B cell (primary cell): ENCODE measurements around the gene ITPR3. TPM values are rescaled to one million over a fixed set of nuclear protein-coding genes. Genes with fewer than 3 reads are reported as not detected.

ENCODE experiments used
- ATAC-seq: fragments of 200-7000 bp; cut with Tn5 transposase; one replicate; pipeline ENCODE4 v1.10.0; 2021; ENCODE audit warnings: low read depth, mild to moderate bottlenecking, moderate number of reproducible peaks, moderate library complexity
- CTCF ChIA-PET: fragments of 350-600 bp; sonication (Branson Sonifier 250); formaldehyde crosslinking; loops from one replicate; lab custom pipeline; 2021; ENCODE audit warnings: antibody characterized with exemption, inconsistent platforms; lab: Charles Lee
- POLR2A ChIA-PET: fragments of 350-600 bp; sonication (Branson Sonifier 250); formaldehyde crosslinking; loops from one replicate; lab custom pipeline; 2021; ENCODE audit warnings: antibody characterized with exemption; lab: Charles Lee
- DNase-seq: peaks from one replicate; pipeline ENCODE4 v3.0.0; 2013
- H2AFZ ChIP-seq: 2 replicates; pipeline ENCODE4 v1.6.1; 2012; ENCODE audit warnings: mild to moderate bottlenecking, low read depth, low read length; ENCODE audit not compliant: insufficient read depth, poor library complexity, severe bottlenecking
- H3K27ac ChIP-seq, 2 donors: 1 replicate in 1 of 2; 2 replicates in 1 of 2; pipeline ENCODE4 v1.5.1; 2012 to 2013; ENCODE audit warnings: low read length in 2 of 2, mild to moderate bottlenecking in 2 of 2, moderate library complexity in 1 of 2
- H3K27me3 ChIP-seq, 4 experiments: fragments of 200-600 bp in 1 of 4; sonication (generic) in 1 of 4; replicated peaks in 1 of 4; 1 replicate in 2 of 4; 2 replicates in 2 of 4; pipeline versions ENCODE4 v1.6.1 to v1.7.0; 2013 to 2016; ENCODE audit warnings: low read length in 3 of 4, mild to moderate bottlenecking in 2 of 4, mixed read lengths in 1 of 4, moderate library complexity in 1 of 4; ENCODE audit not compliant: insufficient read depth in 4 of 4, control insufficient read depth in 3 of 4; ENCODE audit errors: control extremely low read depth in 1 of 4
- H3K36me3 ChIP-seq, 2 experiments: replicated peaks in 1 of 2; 1 replicate in 1 of 2; 2 replicates in 1 of 2; pipeline versions ENCODE4 v1.6.1 to v1.7.1; 2013; ENCODE audit warnings: low read length in 1 of 2; ENCODE audit not compliant: insufficient read depth in 2 of 2, control insufficient read depth in 1 of 2; ENCODE audit errors: control extremely low read depth in 1 of 2, extremely low read depth in 1 of 2
- H3K4me1 ChIP-seq, 2 donors: fragments of 200-600 bp in 1 of 2; sonication (generic) in 1 of 2; 1 replicate in 1 of 2; 2 replicates in 1 of 2; pipeline versions ENCODE4 v1.5.1 to v1.6.1; 2013 to 2017; ENCODE audit warnings: low read length in 2 of 2; ENCODE audit not compliant: control insufficient read depth in 2 of 2, insufficient read depth in 2 of 2
- H3K4me2 ChIP-seq: replicated peaks from 2 replicates; pipeline ENCODE3; 2012; ENCODE audit warnings: mild to moderate bottlenecking, low read depth, low read length; ENCODE audit not compliant: poor library complexity, severe bottlenecking
- H3K4me3 ChIP-seq, 5 experiments: fragments of 200-600 bp in 1 of 5; sonication (generic) in 1 of 5; 1 replicate in 3 of 5; 2 replicates in 2 of 5; pipeline versions ENCODE4 v1.5.1 to v1.7.0; 2011 to 2016; ENCODE audit warnings: low read length in 4 of 5, mild to moderate bottlenecking in 4 of 5, low read depth in 2 of 5, control low read depth in 1 of 5, moderate library complexity in 1 of 5; ENCODE audit not compliant: insufficient read depth in 1 of 5; ENCODE audit errors: control extremely low read depth in 1 of 5, extremely low read depth in 1 of 5
- H3K79me2 ChIP-seq: fragments of 200-600 bp; sonication (generic); one replicate; pipeline ENCODE4 v1.6.0; 2016; ENCODE audit warnings: low read length; ENCODE audit not compliant: control insufficient read depth, insufficient read depth
- H3K9ac ChIP-seq: fragments of 200-600 bp; sonication (generic); 2 replicates; pipeline ENCODE4 v1.6.1; 2017; ENCODE audit warnings: mild to moderate bottlenecking, low read length, moderate library complexity
- H3K9me3 ChIP-seq, 3 donors: one replicate each; pipeline versions ENCODE4 v1.6.1 to v1.7.1; 2013; ENCODE audit warnings: low read length in 2 of 3; ENCODE audit not compliant: control insufficient read depth in 2 of 3, insufficient read depth in 1 of 3; ENCODE audit errors: control extremely low read depth in 1 of 3
- H4K20me1 ChIP-seq: 2 replicates; pipeline ENCODE4 v1.6.0; 2012; ENCODE audit warnings: mild to moderate bottlenecking, low read length; ENCODE audit not compliant: insufficient read depth, control insufficient read depth, poor library complexity, severe bottlenecking
- H3K27ac Mint-ChIP-seq: one replicate; pipeline ENCODE4 v1.8.0; 2021; ENCODE audit warnings: mixed read lengths
- H3K27me3 Mint-ChIP-seq: one replicate; pipeline ENCODE4 v1.8.0; 2021; ENCODE audit warnings: mixed read lengths
- H3K4me1 Mint-ChIP-seq: one replicate; pipeline ENCODE4 v1.8.0; 2021; ENCODE audit warnings: mixed read lengths
- H3K4me3 Mint-ChIP-seq: one replicate; pipeline ENCODE4 v1.8.0; 2021; ENCODE audit warnings: mixed read lengths
- H3K9me3 Mint-ChIP-seq: one replicate; pipeline ENCODE4 v1.8.0; 2022; ENCODE audit warnings: mixed read lengths; ENCODE audit not compliant: insufficient read depth
- EZH2 ChIP-seq: IDR thresholded peaks from 2 replicates; pipeline ENCODE4 v1.6.1; 2012; ENCODE audit warnings: borderline replicate concordance, low read depth, mild to moderate bottlenecking, moderate library complexity, low read length; ENCODE audit not compliant: insufficient read depth, poor library complexity, severe bottlenecking
- WGBS: methylation state at CpG from one replicate; pipeline ENCODE4 v1.1.5; 2013; ENCODE audit warnings: missing lambda C conversion rate; ENCODE audit not compliant: insufficient coverage; 5-methylcytosine and 5-hydroxymethylcytosine counted together
- intact Hi-C: fragments of 100-400 bp; cut with micrococcal nuclease; formaldehyde crosslinking; loops from one replicate; pipeline ENCODE4 v1.10.0; 2022
- polyA plus RNA-seq: library from polyadenylated mRNA; depleted of rRNA; stranded (reverse); fragments of >200 nt; gene quantifications from 2 replicates; pipeline ENCODE4 v1.2.3, GENCODE V29; 2012
- total RNA-seq, 2 donors: library from RNA; stranded (reverse); fragments of 120-200 nt in 1 of 2; gene quantifications; 1 replicate in 1 of 2; 2 replicates in 1 of 2; pipeline versions ENCODE4 v1.2.3 to v1.2.4, GENCODE V29; 2013 to 2022
- TF ChIP-seq, protein P1 (sequence below): fragments of 200-600 bp; IDR thresholded peaks from one replicate; pipeline ENCODE4 v1.8.0; 2022; ENCODE audit warnings: antibody characterized with exemption, mild to moderate bottlenecking

ITPR3 gene
- total and polyA plus RNA-seq, 2 donors (not counting 1 experiment from before 2014, with no cell fraction given) = 61.9 to 67.6 TPM

GRCh38 chr6:33696548-33697518 lies 75.7 kb downstream of the ITPR3 start:
- Mint-ChIP-seq H3K4me1 (peaks cover 85% of the 10 kb centered on the region), H3K4me3 (peak overlapping the region; percentile 83), H3K9me3 (no peaks in the 10 kb centered on the region), H3K27me3 (no peaks in the 10 kb centered on the region), H3K27ac (peak overlapping the region; percentile 91)
- H3K27ac ChIP-seq = peak overlapping the region; percentile 91 to 92
- WGBS = 9% methylated on average over 14 of the region's 15 CpGs
- CTCF ChIA-PET = interaction anchor here (0.6 to 2.1 kb wide), 14 partner anchors 10 to 132 kb away, joined by 3 to 10 read pairs (median 4); partner anchors contain the start of gene UQCC2
- peak; percentile 66 for ATAC-seq
- H3K9me3 ChIP-seq = no peaks in the 10 kb centered on the region
- no peaks in the 10 kb centered on the region for H4K20me1 ChIP-seq
- H3K79me2 ChIP-seq = peaks cover 12% of the 10 kb centered on the region
- H3K36me3 ChIP-seq = peaks cover 0 to 18% of the 10 kb centered on the region in 2 experiments
- H3K4me2 ChIP-seq = peak overlapping the region; percentile 82
- POLR2A ChIA-PET = interaction anchor here (0.5 to 2.1 kb wide), 4 partner anchors 9 to 384 kb away, joined by 3 to 6 read pairs (median 4); partner anchors contain the start of gene UQCC2
- peaks cover 87 to 91% of the 10 kb centered on the region in 2 donors for H3K4me1 ChIP-seq
- DNase-seq = peak; percentile 84
- TF ChIP-seq, protein P1, sequence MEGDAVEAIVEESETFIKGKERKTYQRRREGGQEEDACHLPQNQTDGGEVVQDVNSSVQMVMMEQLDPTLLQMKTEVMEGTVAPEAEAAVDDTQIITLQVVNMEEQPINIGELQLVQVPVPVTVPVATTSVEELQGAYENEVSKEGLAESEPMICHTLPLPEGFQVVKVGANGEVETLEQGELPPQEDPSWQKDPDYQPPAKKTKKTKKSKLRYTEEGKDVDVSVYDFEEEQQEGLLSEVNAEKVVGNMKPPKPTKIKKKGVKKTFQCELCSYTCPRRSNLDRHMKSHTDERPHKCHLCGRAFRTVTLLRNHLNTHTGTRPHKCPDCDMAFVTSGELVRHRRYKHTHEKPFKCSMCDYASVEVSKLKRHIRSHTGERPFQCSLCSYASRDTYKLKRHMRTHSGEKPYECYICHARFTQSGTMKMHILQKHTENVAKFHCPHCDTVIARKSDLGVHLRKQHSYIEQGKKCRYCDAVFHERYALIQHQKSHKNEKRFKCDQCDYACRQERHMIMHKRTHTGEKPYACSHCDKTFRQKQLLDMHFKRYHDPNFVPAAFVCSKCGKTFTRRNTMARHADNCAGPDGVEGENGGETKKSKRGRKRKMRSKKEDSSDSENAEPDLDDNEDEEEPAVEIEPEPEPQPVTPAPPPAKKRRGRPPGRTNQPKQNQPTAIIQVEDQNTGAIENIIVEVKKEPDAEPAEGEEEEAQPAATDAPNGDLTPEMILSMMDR = no peak
- no peak for TF ChIP-seq EZH2
- intact Hi-C loops = loop anchor here (1.0 kb wide), 1 partner anchor 14 kb away; the partner anchor contains the start of gene UQCC2
- no peaks in the 10 kb centered on the region for H3K27me3 ChIP-seq
- H2AFZ ChIP-seq = peak overlapping the region; percentile 55
- H3K4me3 ChIP-seq = peak overlapping the region in 4 of 5 experiments; percentile 18 to 49 (median 28)
- peak overlapping the region; percentile 59 for H3K9ac ChIP-seq
